GM12878 (cell line): Measurements from ENCODE around the gene CPSF3. TPM values are rescaled to one million over a fixed set of nuclear protein-coding genes. Genes with fewer than 3 reads are reported as not detected.

Experiments
- IKZF2 ChIP-seq, 2 experiments: fragments of 450-650 bp; IDR thresholded peaks; 2 replicates each; pipeline ENCODE4 v1.6.1; 2017; ENCODE audit warnings: mild to moderate bottlenecking in 2 of 2, moderate library complexity in 2 of 2
- JUNB ChIP-seq: IDR thresholded peaks from 2 replicates; pipeline ENCODE4 v1.6.1; 2016; ENCODE audit warnings: antibody characterized with exemption, mild to moderate bottlenecking
- TCF7 ChIP-seq: IDR thresholded peaks from 2 replicates; pipeline ENCODE4 v1.6.1; 2014; ENCODE audit warnings: antibody characterized with exemption, borderline replicate concordance
- polyA plus RNA-seq, 11 experiments: library from polyadenylated mRNA; depleted of rRNA in 4 of 11; unstranded in 6 of 11; stranded (reverse) in 5 of 11; fragments of >200 nt; fragmentation: Nextera tagmentation in 4 of 11; fragmentation: Illumina TruSeq in 1 of 11; extraction: Ambion mirVana in 4 of 11; extraction: Trizol in 1 of 11; gene quantifications; 1 replicate in 1 of 11; 2 replicates in 10 of 11; pipeline versions ENCODE4 v1.2.1 to v1.2.3, GENCODE V29; 2011 to 2016; ENCODE audit warnings: inconsistent platforms in 2 of 11, missing spikeins in 2 of 11, low read depth in 1 of 11
- total RNA-seq, 4 experiments: library from RNA; depleted of rRNA in 3 of 4; stranded (reverse); fragments of >200 nt in 3 of 4; fragmentation: Illumina TruSeq in 1 of 4; extraction: Trizol in 1 of 4; gene quantifications; 2 replicates each; pipeline versions ENCODE4 v1.2.1 to v1.2.3, GENCODE V29; 2013 to 2021
- TF ChIP-seq, protein P1 (sequence below): IDR thresholded peaks from 2 replicates; pipeline ENCODE4 v1.6.1; 2012; ENCODE audit warnings: improper control_type of control experiment, low read depth, low read length; ENCODE audit not compliant: insufficient replicate concordance
- TF ChIP-seq, protein P2 (sequence below): fragments of 450-650 bp; IDR thresholded peaks from 2 replicates; pipeline ENCODE4 v1.6.1; 2018; ENCODE audit warnings: borderline replicate concordance, mild to moderate bottlenecking; ENCODE audit not compliant: partially characterized antibody

Gene CPSF3
- total and polyA plus RNA-seq, 10 of the 15 experiments (the other 5 are each of a cell fraction or from before 2014, with no cell fraction given): 34.5 to 108 (median 76.1) TPM

DNA sequence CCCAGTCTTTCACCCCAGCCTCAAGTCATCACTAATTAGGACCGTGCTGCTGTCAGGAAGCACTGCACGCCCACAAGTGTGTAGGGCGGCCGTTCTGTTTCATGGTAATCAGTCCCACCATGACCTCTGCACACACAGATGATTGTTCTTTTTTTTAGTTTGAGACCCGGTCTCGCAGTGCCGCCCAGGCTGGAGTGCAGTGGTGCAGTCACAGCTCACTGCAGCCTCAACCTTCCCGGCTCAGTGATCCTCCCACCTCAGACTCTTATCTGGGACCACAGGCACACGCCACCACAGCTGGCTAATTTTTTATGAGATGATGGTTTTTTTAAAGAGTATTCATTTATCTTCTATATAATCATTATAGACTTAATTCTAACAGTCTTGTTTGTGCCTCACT lies 49.1 kb downstream of the CPSF3 start (continued):
- TF ChIP-seq, protein P1, sequence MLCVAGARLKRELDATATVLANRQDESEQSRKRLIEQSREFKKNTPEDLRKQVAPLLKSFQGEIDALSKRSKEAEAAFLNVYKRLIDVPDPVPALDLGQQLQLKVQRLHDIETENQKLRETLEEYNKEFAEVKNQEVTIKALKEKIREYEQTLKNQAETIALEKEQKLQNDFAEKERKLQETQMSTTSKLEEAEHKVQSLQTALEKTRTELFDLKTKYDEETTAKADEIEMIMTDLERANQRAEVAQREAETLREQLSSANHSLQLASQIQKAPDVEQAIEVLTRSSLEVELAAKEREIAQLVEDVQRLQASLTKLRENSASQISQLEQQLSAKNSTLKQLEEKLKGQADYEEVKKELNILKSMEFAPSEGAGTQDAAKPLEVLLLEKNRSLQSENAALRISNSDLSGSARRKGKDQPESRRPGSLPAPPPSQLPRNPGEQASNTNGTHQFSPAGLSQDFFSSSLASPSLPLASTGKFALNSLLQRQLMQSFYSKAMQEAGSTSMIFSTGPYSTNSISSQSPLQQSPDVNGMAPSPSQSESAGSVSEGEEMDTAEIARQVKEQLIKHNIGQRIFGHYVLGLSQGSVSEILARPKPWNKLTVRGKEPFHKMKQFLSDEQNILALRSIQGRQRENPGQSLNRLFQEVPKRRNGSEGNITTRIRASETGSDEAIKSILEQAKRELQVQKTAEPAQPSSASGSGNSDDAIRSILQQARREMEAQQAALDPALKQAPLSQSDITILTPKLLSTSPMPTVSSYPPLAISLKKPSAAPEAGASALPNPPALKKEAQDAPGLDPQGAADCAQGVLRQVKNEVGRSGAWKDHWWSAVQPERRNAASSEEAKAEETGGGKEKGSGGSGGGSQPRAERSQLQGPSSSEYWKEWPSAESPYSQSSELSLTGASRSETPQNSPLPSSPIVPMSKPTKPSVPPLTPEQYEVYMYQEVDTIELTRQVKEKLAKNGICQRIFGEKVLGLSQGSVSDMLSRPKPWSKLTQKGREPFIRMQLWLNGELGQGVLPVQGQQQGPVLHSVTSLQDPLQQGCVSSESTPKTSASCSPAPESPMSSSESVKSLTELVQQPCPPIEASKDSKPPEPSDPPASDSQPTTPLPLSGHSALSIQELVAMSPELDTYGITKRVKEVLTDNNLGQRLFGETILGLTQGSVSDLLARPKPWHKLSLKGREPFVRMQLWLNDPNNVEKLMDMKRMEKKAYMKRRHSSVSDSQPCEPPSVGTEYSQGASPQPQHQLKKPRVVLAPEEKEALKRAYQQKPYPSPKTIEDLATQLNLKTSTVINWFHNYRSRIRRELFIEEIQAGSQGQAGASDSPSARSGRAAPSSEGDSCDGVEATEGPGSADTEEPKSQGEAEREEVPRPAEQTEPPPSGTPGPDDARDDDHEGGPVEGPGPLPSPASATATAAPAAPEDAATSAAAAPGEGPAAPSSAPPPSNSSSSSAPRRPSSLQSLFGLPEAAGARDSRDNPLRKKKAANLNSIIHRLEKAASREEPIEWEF: no peak
- no peak for TF ChIP-seq TCF7
- TF ChIP-seq, protein P2, sequence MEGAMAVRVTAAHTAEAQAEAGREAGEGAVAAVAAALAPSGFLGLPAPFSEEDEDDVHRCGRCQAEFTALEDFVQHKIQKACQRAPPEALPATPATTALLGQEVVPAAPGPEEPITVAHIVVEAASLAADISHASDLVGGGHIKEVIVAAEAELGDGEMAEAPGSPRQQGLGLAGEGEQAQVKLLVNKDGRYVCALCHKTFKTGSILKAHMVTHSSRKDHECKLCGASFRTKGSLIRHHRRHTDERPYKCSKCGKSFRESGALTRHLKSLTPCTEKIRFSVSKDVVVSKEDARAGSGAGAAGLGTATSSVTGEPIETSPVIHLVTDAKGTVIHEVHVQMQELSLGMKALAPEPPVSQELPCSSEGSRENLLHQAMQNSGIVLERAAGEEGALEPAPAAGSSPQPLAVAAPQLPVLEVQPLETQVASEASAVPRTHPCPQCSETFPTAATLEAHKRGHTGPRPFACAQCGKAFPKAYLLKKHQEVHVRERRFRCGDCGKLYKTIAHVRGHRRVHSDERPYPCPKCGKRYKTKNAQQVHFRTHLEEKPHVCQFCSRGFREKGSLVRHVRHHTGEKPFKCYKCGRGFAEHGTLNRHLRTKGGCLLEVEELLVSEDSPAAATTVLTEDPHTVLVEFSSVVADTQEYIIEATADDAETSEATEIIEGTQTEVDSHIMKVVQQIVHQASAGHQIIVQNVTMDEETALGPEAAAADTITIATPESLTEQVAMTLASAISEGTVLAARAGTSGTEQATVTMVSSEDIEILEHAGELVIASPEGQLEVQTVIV: no peak
- TF ChIP-seq IKZF2 (IDR thresholded peaks at IDR 0.05): no peak
- no peak for TF ChIP-seq JUNB
